Smooth muscle cell (in vitro differentiated cells): ENCODE data around the gene CPT1A. TPM values are rescaled to one million over a fixed set of nuclear protein-coding genes. Genes with fewer than 3 reads are reported as not detected.

ENCODE experiments used
- DNase-seq: peaks from one replicate; lab custom pipeline; 2025; ENCODE audit not compliant: unreplicated experiment; lab: John Stamatoyannopoulos, UW
- H2AFZ ChIP-seq: fragments of 200-600 bp; sonication (generic); 2 replicates; pipeline ENCODE4 v1.6.0; 2016; ENCODE audit warnings: antibody characterized with exemption, low read depth, mild to moderate bottlenecking
- H3F3A ChIP-seq: fragments of 200-600 bp; sonication (generic); 2 replicates; pipeline ENCODE4 v1.6.0; 2017; ENCODE audit warnings: antibody characterized with exemption, low read depth
- H3K27ac ChIP-seq: fragments of 200-600 bp; sonication (generic); 2 replicates; pipeline ENCODE4 v1.5.1; 2016; ENCODE audit warnings: low read depth, mild to moderate bottlenecking
- H3K27me3 ChIP-seq: fragments of 200-600 bp; sonication (generic); 2 replicates; pipeline ENCODE4 v1.6.1; 2016; ENCODE audit warnings: low read depth, mild to moderate bottlenecking
- H3K36me3 ChIP-seq: fragments of 200-600 bp; sonication (generic); 2 replicates; pipeline ENCODE4 v1.5.1; 2016; ENCODE audit warnings: low read depth
- H3K4me1 ChIP-seq: fragments of 200-600 bp; sonication (generic); 2 replicates; pipeline ENCODE4 v1.5.1; 2016; ENCODE audit warnings: low read depth
- H3K4me2 ChIP-seq: fragments of 200-600 bp; sonication (generic); 2 replicates; pipeline ENCODE4 v1.6.0; 2016; ENCODE audit warnings: mild to moderate bottlenecking
- H3K4me3 ChIP-seq: fragments of 200-600 bp; sonication (generic); 2 replicates; pipeline ENCODE4 v1.5.1; 2016; ENCODE audit warnings: mild to moderate bottlenecking
- H3K79me2 ChIP-seq: fragments of 200-600 bp; sonication (generic); 2 replicates; pipeline ENCODE4 v1.6.0; 2016; ENCODE audit warnings: low read depth, mild to moderate bottlenecking
- H3K9ac ChIP-seq: fragments of 200-600 bp; sonication (generic); 2 replicates; pipeline ENCODE4 v1.6.0; 2016; ENCODE audit warnings: low read depth
- H3K9me3 ChIP-seq: fragments of 200-600 bp; sonication (generic); replicated peaks from 2 replicates; pipeline ENCODE4 v1.5.1; 2016; ENCODE audit warnings: low read depth
- H4K20me1 ChIP-seq: fragments of 200-600 bp; sonication (generic); 2 replicates; pipeline ENCODE4 v1.6.0; 2016; ENCODE audit warnings: low read depth
- CTCF ChIP-seq: fragments of 200-600 bp; sonication (generic); IDR thresholded peaks from 2 replicates; pipeline ENCODE4 v1.5.1; 2017; ENCODE audit warnings: borderline replicate concordance, mild to moderate bottlenecking, antibody characterized with exemption; ENCODE audit not compliant: insufficient read depth, poor library complexity, severe bottlenecking
- WGBS: methylation state at CpG from one replicate; pipeline ENCODE4 v1.1.7; 2016; ENCODE audit warnings: low lambda C conversion rate; 5-methylcytosine and 5-hydroxymethylcytosine counted together
- polyA plus RNA-seq: library from polyadenylated mRNA; unstranded; fragments of >200 nt; fragmentation: Nextera tagmentation; extraction: Ambion mirVana; gene quantifications from 2 replicates; pipeline ENCODE4 v1.2.1, GENCODE V29; 2016
- total RNA-seq: library from RNA; depleted of rRNA; stranded (reverse); fragments of >200 nt; gene quantifications from 2 replicates; pipeline ENCODE4 v1.2.3, GENCODE V29; 2014

The CPT1A gene
- total and polyA plus RNA-seq, 2 experiments from 2014 or later: 0.24 to 1.9 TPM

GRCh38 chr11:68813773-68814172, 27.9 kb downstream of the CPT1A start:
- Histone ChIP-seq H2AFZ (no peak overlapping the region), H3K9ac (no peak overlapping the region), H3F3A (no peaks in the 10 kb centered on the region), H4K20me1 (no peaks in the 10 kb centered on the region), H3K9me3 (no peaks in the 10 kb centered on the region), H3K79me2 (no peaks in the 10 kb centered on the region), H3K4me2 (no peak overlapping the region), H3K4me3 (no peak overlapping the region), H3K4me1 (no peaks in the 10 kb centered on the region), H3K27ac (no peak overlapping the region), H3K27me3 (no peaks in the 10 kb centered on the region), H3K36me3 (no peaks in the 10 kb centered on the region)
- 92% methylated on average over 11 of the region's 11 CpGs for WGBS
- TF ChIP-seq CTCF: no peak
- DNase-seq: no peak

- TF ChIP-seq CTCF: no peak
- H3K9ac ChIP-seq: no peak overlapping the region
- H2AFZ ChIP-seq: no peak overlapping the region
- H3K36me3 ChIP-seq: no peaks in the 10 kb centered on the region
- H3F3A ChIP-seq: no peaks in the 10 kb centered on the region
- H3K4me1 ChIP-seq: no peaks in the 10 kb centered on the region
- no peak overlapping the region for H3K4me3 ChIP-seq
- H3K4me2 ChIP-seq: no peak overlapping the region
- no peaks in the 10 kb centered on the region for H4K20me1 ChIP-seq
- DNase-seq: no peak
- no peak overlapping the region for H3K27ac ChIP-seq
- 90% methylated on average over 15 of the region's 15 CpGs for WGBS
- H3K79me2 ChIP-seq: no peaks in the 10 kb centered on the region
- H3K27me3 ChIP-seq: no peaks in the 10 kb centered on the region
- H3K9me3 ChIP-seq: no peaks in the 10 kb centered on the region
These were observed 29.2 kb downstream of the CPT1A start for GRCh38 chr11:68812526-68812925.

- H3K36me3 ChIP-seq: no peaks in the 10 kb centered on the region
- no peak for DNase-seq
- H3K27ac ChIP-seq: no peak overlapping the region
- TF ChIP-seq CTCF: no peak
- no peaks in the 10 kb centered on the region for H3K79me2 ChIP-seq
- WGBS: 90% methylated on average over 7 of the region's 7 CpGs
- H3K9me3 ChIP-seq: no peaks in the 10 kb centered on the region
- H3K4me2 ChIP-seq: no peak overlapping the region
- H3K4me1 ChIP-seq: no peaks in the 10 kb centered on the region
- no peaks in the 10 kb centered on the region for H3F3A ChIP-seq
- no peak overlapping the region for H3K4me3 ChIP-seq
- no peak overlapping the region for H3K9ac ChIP-seq
- H4K20me1 ChIP-seq: no peaks in the 10 kb centered on the region
- no peaks in the 10 kb centered on the region for H3K27me3 ChIP-seq
- no peak overlapping the region for H2AFZ ChIP-seq
These were observed 31.6 kb downstream of the CPT1A start for GRCh38 chr11:68810164-68810563.

GRCh38 chr11:68809506-68809905, 32.2 kb downstream of the CPT1A start:
- WGBS: 58% methylated on average over 5 of the region's 5 CpGs

More at GRCh38 chr11:68809506-68809905, 32.2 kb downstream of the CPT1A start:
- Histone ChIP-seq H3K27me3 (no peaks in the 10 kb centered on the region), H4K20me1 (no peaks in the 10 kb centered on the region), H3K36me3 (no peaks in the 10 kb centered on the region), H3K4me3 (no peak overlapping the region), H2AFZ (no peak overlapping the region), H3K4me2 (no peak overlapping the region), H3K9ac (no peak overlapping the region), H3K4me1 (no peaks in the 10 kb centered on the region), H3K79me2 (no peaks in the 10 kb centered on the region), H3F3A (no peaks in the 10 kb centered on the region), H3K27ac (no peak overlapping the region), H3K9me3 (no peaks in the 10 kb centered on the region)
- DNase-seq: no peak
- no peak for TF ChIP-seq CTCF
